OCI-LY3 (cell line): ENCODE measurements around the gene ESPN.

Experiments used
- H2AFZ ChIP-seq: fragments of 200-600, 300-600 bp; shearing (Covaris generic); 2 replicates; pipeline ENCODE4 v1.6.0; 2014; ENCODE audit warnings: antibody characterized with exemption, low read depth, low read length
- H3K27ac ChIP-seq: fragments of 200-600, 300-600 bp; sonication (generic); 2 replicates; pipeline ENCODE4 v1.5.1; 2014; ENCODE audit warnings: mild to moderate bottlenecking, low read length, moderate library complexity, mixed read lengths
- H3K27me3 ChIP-seq: fragments of 200-600, 300-600 bp; sonication (generic); 2 replicates; pipeline ENCODE4 v1.6.1; 2014; ENCODE audit warnings: low read depth, low read length, mixed read lengths
- H3K36me3 ChIP-seq: fragments of 200-600, 300-600 bp; sonication (generic); replicated peaks from 2 replicates; pipeline ENCODE3; 2014; ENCODE audit warnings: low read depth, low read length, mixed read lengths
- H3K4me1 ChIP-seq: fragments of 300-600, 200-600 bp; sonication (generic); 2 replicates; pipeline ENCODE4 v1.6.1; 2014; ENCODE audit warnings: low read length, mixed read lengths
- H3K4me2 ChIP-seq: fragments of 200-600, 300-600 bp; sonication (generic); 2 replicates; pipeline ENCODE4 v1.6.1; 2014; ENCODE audit warnings: low read length, mixed read lengths
- H3K4me3 ChIP-seq: fragments of 300-600, 200-600 bp; sonication (generic); 2 replicates; pipeline ENCODE4 v1.5.1; 2014; ENCODE audit warnings: antibody characterized with exemption, mild to moderate bottlenecking, low read length, moderate library complexity
- H3K79me2 ChIP-seq: fragments of 300-600, 200-600 bp; shearing (Covaris generic); 2 replicates; pipeline ENCODE4 v1.6.1; 2014; ENCODE audit warnings: mild to moderate bottlenecking, low read length, mixed read lengths
- H3K9ac ChIP-seq: fragments of 300-600, 200-600 bp; shearing (Covaris generic); 2 replicates; pipeline ENCODE4 v1.6.0; 2014; ENCODE audit warnings: mild to moderate bottlenecking, low read length, moderate library complexity
- H3K9me3 ChIP-seq: fragments of 200-600, 300-600 bp; shearing (Covaris generic); 2 replicates; pipeline ENCODE4 v1.6.1; 2014; ENCODE audit warnings: low read length, mixed read lengths; ENCODE audit not compliant: insufficient read depth
- H4K20me1 ChIP-seq: fragments of 200-600, 300-600 bp; sonication (generic); 2 replicates; pipeline ENCODE4 v1.6.1; 2016; ENCODE audit warnings: low read length, mixed read lengths; ENCODE audit not compliant: insufficient read depth
- EZH2phosphoT487 ChIP-seq: fragments of 200-600 bp; shearing (Covaris generic); IDR thresholded peaks from 2 replicates; pipeline ENCODE4 v1.6.1; 2018; ENCODE audit warnings: antibody characterized with exemption, mixed run types, low read depth
- TF ChIP-seq, protein P1 (sequence below): fragments of 200-600, 300-600 bp; sonication (generic); IDR thresholded peaks from 2 replicates; pipeline ENCODE4 v1.5.1; 2014; ENCODE audit warnings: antibody characterized with exemption, low read length, low read depth

ESPN gene

DNA sequence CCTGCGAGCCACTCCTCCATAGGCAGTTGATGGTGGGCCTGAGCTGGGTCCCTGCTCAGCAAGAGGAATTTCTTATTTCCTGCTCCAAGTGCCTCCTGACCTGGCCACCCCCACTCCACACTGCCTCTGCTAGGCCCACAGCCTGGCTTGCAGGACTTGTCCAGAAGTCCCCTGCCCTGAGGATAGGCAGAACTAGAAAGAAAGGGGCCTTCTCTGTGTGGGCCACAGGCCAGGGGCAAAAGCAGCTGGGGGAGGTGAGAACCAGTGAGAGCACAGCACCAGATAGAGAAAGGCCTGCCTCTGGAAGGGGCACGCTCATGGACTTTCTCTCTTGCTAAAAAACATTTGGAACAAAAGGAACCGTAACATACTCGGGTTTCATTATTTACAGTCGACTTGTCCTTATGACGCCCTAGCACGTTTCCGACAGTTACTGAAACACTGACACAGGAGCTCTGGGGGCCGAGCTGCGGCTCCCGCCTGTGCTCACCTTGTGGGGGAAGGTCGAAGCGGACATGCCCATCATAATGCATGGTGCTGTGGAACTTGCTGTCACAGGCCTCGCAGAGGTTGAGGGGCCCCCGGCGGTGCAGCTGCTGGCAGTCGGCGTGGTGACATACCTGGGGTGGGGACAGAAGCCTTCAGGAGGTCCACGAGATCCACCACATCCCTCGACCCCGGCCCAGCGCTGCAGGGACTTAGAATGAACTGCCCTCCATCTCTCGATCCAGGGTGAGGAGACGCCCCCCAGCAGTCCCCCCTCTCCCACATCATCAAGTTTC is 52.7 kb downstream of the ESPN start:
- Histone ChIP-seq H3K27me3 (no peaks in the 10 kb centered on the region), H3K4me2 (no peak overlapping the region), H3K9me3 (no peaks in the 10 kb centered on the region), H3K4me3 (no peak overlapping the region), H3K4me1 (no peaks in the 10 kb centered on the region), H4K20me1 (no peaks in the 10 kb centered on the region), H3K79me2 (no peaks in the 10 kb centered on the region), H3K9ac (no peak overlapping the region), H2AFZ (no peak overlapping the region), H3K36me3 (no peaks in the 10 kb centered on the region), H3K27ac (no peak overlapping the region)
- TF ChIP-seq, protein P1, sequence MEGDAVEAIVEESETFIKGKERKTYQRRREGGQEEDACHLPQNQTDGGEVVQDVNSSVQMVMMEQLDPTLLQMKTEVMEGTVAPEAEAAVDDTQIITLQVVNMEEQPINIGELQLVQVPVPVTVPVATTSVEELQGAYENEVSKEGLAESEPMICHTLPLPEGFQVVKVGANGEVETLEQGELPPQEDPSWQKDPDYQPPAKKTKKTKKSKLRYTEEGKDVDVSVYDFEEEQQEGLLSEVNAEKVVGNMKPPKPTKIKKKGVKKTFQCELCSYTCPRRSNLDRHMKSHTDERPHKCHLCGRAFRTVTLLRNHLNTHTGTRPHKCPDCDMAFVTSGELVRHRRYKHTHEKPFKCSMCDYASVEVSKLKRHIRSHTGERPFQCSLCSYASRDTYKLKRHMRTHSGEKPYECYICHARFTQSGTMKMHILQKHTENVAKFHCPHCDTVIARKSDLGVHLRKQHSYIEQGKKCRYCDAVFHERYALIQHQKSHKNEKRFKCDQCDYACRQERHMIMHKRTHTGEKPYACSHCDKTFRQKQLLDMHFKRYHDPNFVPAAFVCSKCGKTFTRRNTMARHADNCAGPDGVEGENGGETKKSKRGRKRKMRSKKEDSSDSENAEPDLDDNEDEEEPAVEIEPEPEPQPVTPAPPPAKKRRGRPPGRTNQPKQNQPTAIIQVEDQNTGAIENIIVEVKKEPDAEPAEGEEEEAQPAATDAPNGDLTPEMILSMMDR: no peak
- TF ChIP-seq EZH2phosphoT487: no peak

DNA sequence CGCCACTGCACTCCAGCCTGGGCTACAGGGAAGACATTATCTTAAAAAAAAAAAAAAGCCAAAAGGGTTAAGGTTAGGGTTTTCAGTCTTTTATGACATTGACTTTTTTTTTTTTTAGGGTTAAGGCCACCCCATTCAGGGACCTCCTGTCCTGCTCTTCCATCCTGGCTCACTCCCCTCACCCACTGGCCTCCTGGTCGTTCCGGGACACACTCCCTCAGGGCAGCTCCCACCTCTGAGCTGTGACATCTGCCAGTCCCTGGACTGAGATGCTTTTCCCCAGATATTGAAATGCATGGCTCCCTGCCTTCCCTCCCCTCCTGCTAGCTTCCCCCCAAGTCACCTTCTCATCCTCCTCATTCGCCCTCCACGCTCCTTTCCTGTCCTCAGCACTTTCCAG is 57.2 kb downstream of the ESPN start:
- TF ChIP-seq EZH2phosphoT487: no peak
- TF ChIP-seq, protein P1: no peak
- Histone ChIP-seq H3K27me3 (no peaks in the 10 kb centered on the region), H3K4me2 (no peak overlapping the region)

DNA sequence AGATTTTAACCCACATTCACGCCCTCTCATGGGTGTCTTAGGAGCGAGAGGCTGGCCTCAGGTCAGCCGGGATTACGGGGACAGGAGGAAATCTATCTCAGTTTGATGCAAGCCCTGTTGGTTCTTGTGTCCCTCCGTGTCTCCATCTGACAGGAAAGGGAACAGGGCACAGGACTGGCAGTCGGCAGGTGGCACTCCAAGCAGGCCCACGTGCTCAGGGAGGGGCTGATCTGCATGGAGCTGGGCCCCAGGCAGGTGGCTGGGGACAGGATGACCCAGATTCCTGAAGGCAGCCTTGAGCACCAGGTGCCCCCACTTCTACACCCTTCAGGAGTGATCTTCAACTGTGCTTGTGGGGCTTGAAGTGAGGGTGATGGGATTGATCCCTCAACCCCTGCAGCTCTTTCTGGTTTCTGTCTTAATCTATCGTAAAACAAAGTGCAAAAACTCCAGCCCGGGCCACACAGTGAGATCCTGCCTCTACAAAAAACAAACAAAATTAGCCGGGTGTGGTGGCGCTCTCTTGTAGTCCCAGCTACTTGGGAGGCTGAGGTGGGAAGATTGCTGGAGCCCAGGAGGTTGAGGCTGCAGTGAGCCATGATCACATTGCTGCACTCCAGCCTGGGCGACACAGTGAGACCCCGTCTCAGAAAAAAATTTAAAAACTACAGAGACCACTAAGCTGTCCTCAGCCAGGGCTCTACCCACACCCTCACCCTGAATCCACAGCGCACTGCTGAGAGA is 58.6 kb downstream of the ESPN start:
- Histone ChIP-seq H3K27me3 (no peaks in the 10 kb centered on the region), H4K20me1 (no peaks in the 10 kb centered on the region), H3K9me3 (no peaks in the 10 kb centered on the region), H3K4me2 (no peak overlapping the region), H2AFZ (no peak overlapping the region), H3K4me3 (no peak overlapping the region), H3K79me2 (no peaks in the 10 kb centered on the region), H3K27ac (no peak overlapping the region), H3K9ac (no peak overlapping the region), H3K4me1 (0 out of 2 replicates have a peak, but pooled peaks cover 6% of the 10 kb centered on the region), H3K36me3 (no peaks in the 10 kb centered on the region)
- TF ChIP-seq, protein P1: no peak
- no peak for TF ChIP-seq EZH2phosphoT487

More for the DNA sequence above, 57.2 kb downstream of the ESPN start:
- H3K9ac ChIP-seq: no peak overlapping the region
- H3K27ac ChIP-seq: no peak overlapping the region
- no peak overlapping the region for H2AFZ ChIP-seq
- H3K4me1 ChIP-seq: 0 out of 2 replicates have a peak, but pooled peaks cover 6% of the 10 kb centered on the region
- H3K9me3 ChIP-seq: no peaks in the 10 kb centered on the region
- no peak overlapping the region for H3K4me3 ChIP-seq
- H3K36me3 ChIP-seq: no peaks in the 10 kb centered on the region
- no peaks in the 10 kb centered on the region for H3K79me2 ChIP-seq
- H4K20me1 ChIP-seq: no peaks in the 10 kb centered on the region

DNA sequence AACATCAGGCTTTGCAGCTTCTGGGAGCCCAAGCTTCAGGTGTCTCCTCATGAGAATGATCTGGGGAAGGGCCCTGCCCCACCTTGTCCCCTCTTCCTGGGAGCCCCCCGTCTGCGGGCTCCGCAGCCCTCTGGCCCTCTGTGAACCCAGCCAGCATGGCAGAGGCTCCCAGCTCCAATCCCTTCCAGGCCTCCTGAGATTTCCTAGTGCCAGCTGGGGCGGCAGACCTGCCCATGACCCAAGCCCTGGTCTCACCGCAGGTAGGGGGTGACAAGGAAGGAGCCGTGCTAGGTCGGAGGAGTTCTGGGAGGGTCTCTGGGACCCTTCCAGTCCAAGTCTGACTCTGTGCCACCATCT is 59.2 kb downstream of the ESPN start:
- Histone ChIP-seq H3K27me3 (no peaks in the 10 kb centered on the region), H4K20me1 (no peaks in the 10 kb centered on the region), H3K27ac (no peak overlapping the region), H3K9me3 (no peaks in the 10 kb centered on the region), H3K4me3 (no peak overlapping the region), H3K9ac (no peak overlapping the region), H3K4me2 (no peak overlapping the region), H3K4me1 (0 out of 2 replicates have a peak, but pooled peaks cover 6% of the 10 kb centered on the region), H2AFZ (no peak overlapping the region), H3K79me2 (no peaks in the 10 kb centered on the region), H3K36me3 (no peaks in the 10 kb centered on the region)
- no peak for TF ChIP-seq EZH2phosphoT487
- TF ChIP-seq, protein P1: no peak
